A172 (cell line): Measurements from ENCODE around the gene RASSF5. TPM values are rescaled to one million over a fixed set of nuclear protein-coding genes. Genes with fewer than 3 reads are reported as not detected.
A peak's percentile ranks its signal among the peaks of the same experiment; 100 is the strongest.

ENCODE experiments used
- DNase-seq: peaks from one replicate; pipeline ENCODE4 v3.0.0-alpha.2; 2015; ENCODE audit warnings: low spot score
- total RNA-seq: library from RNA; depleted of rRNA; stranded (reverse); fragments of >200 nt; shearing (Covaris generic); gene quantifications from 2 replicates; pipeline ENCODE4 v1.2.3, GENCODE V29; 2014; rRNA removed

The RASSF5 gene
- total RNA-seq: 3.3 and 5.8 TPM in 2 replicates

GRCh38 chr1:206507284-206508129, at the start of gene RASSF5:
RASSF5 (plus strand) TSS chr1:206507531; CDS start chr1:206507603, 72 bp downstream.
- DNase-seq: no peak

GRCh38 chr1:206459703-206460102, 47.6 kb upstream of the RASSF5 start:
- DNase-seq: no peak

GRCh38 chr1:206460836-206461426, 46.4 kb upstream of the RASSF5 start:
- no peak for DNase-seq

GRCh38 chr1:206461602-206462455, 45.5 kb upstream of the RASSF5 start:
- DNase-seq: peak; percentile 78

- no peak for DNase-seq
Observed at GRCh38 chr1:206463137-206463536, 44.2 kb upstream of the RASSF5 start.

- no peak for DNase-seq
Observed at GRCh38 chr1:206463911-206464310, 43.4 kb upstream of the RASSF5 start.

GRCh38 chr1:206464456-206464964, 42.8 kb upstream of the RASSF5 start:
- DNase-seq: peak; percentile 82

GRCh38 chr1:206465951-206466350, 41.4 kb upstream of the RASSF5 start:
- DNase-seq: no peak

GRCh38 chr1:206466840-206467649, 40.3 kb upstream of the RASSF5 start:
- DNase-seq: no peak

- DNase-seq: no peak
Observed at GRCh38 chr1:206467915-206468314, 39.4 kb upstream of the RASSF5 start.

- DNase-seq: no peak
Observed at GRCh38 chr1:206468571-206468970, 38.8 kb upstream of the RASSF5 start.

GRCh38 chr1:206469411-206469932, 37.9 kb upstream of the RASSF5 start:
- DNase-seq: peak; percentile 62

- DNase-seq: peak; percentile 89
Observed at GRCh38 chr1:206469933-206470691, 37.2 kb upstream of the RASSF5 start, which contains the start of gene IKBKE. IKBKE (plus strand) TSS chr1:206470476; CDS start chr1:206473228, 2,752 bp downstream.

GRCh38 chr1:206470692-206471414, 36.5 kb upstream of the RASSF5 start:
- DNase-seq: peak; percentile 75

GRCh38 chr1:206471415-206471801, 35.9 kb upstream of the RASSF5 start:
- no peak for DNase-seq

- DNase-seq: no peak
Observed at GRCh38 chr1:206472024-206472423, 35.3 kb upstream of the RASSF5 start.

- peak; percentile 75 for DNase-seq
Observed at GRCh38 chr1:206472454-206472853, 34.9 kb upstream of the RASSF5 start.

GRCh38 chr1:206472886-206473285, 34.4 kb upstream of the RASSF5 start:
- no peak for DNase-seq

GRCh38 chr1:206476058-206476457, 31.3 kb upstream of the RASSF5 start:
- no peak for DNase-seq
